GM23338 (cell line): ENCODE results near the gene CPNE5. TPM values are rescaled to one million over a fixed set of nuclear protein-coding genes. Genes with fewer than 3 reads are reported as not detected.

Experiments used
- ATAC-seq: fragments of 200-7000 bp; cut with Tn5 transposase; 3 replicates; pipeline ENCODE4 v1.9.1; 2020
- DNase-seq: peaks from one replicate; pipeline ENCODE4 v3.0.0-alpha.2; 2015; ENCODE audit warnings: low spot score
- H2AFZ ChIP-seq: fragments of 200-600 bp; sonication (generic); 2 replicates; pipeline ENCODE4 v1.8.0; 2016; ENCODE audit warnings: antibody characterized with exemption, mild to moderate bottlenecking, moderate library complexity
- H3F3A ChIP-seq: fragments of 200-600 bp; sonication (generic); replicated peaks from 2 replicates; pipeline ENCODE4 v1.8.0; 2017; ENCODE audit warnings: antibody characterized with exemption, mixed run types, low read depth
- H3K27ac ChIP-seq: fragments of 200-600 bp; sonication (generic); 2 replicates; pipeline ENCODE4 v1.6.1; 2016; ENCODE audit warnings: low read depth
- H3K27me3 ChIP-seq: fragments of 200-600 bp; sonication (generic); 2 replicates; pipeline ENCODE4 v1.8.0; 2016; ENCODE audit warnings: mild to moderate bottlenecking, mixed run types, moderate library complexity; ENCODE audit not compliant: insufficient read depth
- H3K36me3 ChIP-seq: fragments of 200-600 bp; sonication (generic); 2 replicates; pipeline ENCODE4 v1.8.0; 2016; ENCODE audit warnings: mild to moderate bottlenecking; ENCODE audit not compliant: insufficient read depth
- H3K4me1 ChIP-seq: fragments of 200-600 bp; sonication (generic); 2 replicates; pipeline ENCODE4 v1.8.0; 2016; ENCODE audit warnings: mild to moderate bottlenecking, moderate library complexity; ENCODE audit not compliant: insufficient read depth
- H3K4me2 ChIP-seq: fragments of 200-600 bp; sonication (generic); 2 replicates; pipeline ENCODE4 v1.7.1; 2017; ENCODE audit warnings: mixed run types
- H3K4me3 ChIP-seq: fragments of 200-600 bp; sonication (generic); 2 replicates; pipeline ENCODE4 v1.6.1; 2016; ENCODE audit warnings: mixed run types
- H3K79me2 ChIP-seq: fragments of 200-600 bp; sonication (generic); replicated peaks from 2 replicates; pipeline ENCODE4 v1.8.0; 2017; ENCODE audit warnings: mild to moderate bottlenecking; ENCODE audit not compliant: insufficient read depth
- H3K9me2 ChIP-seq: fragments of 200-600 bp; sonication (generic); 2 replicates; pipeline ENCODE4 v1.8.0; 2017; ENCODE audit not compliant: insufficient read depth
- H4K20me1 ChIP-seq: fragments of 200-600 bp; sonication (generic); replicated peaks from 2 replicates; pipeline ENCODE4 v1.8.0; 2017; ENCODE audit warnings: mild to moderate bottlenecking; ENCODE audit not compliant: insufficient read depth
- H3K27ac Mint-ChIP-seq: 2 replicates; pipeline ENCODE4 v1.8.0; 2020; ENCODE audit warnings: inconsistent platforms, mild to moderate bottlenecking, moderate library complexity, mixed read lengths
- H3K27me3 Mint-ChIP-seq: 3 replicates; pipeline ENCODE4 v1.8.0; 2022; ENCODE audit warnings: low read depth, mild to moderate bottlenecking, moderate library complexity, mixed read lengths, inconsistent platforms; ENCODE audit not compliant: insufficient read depth, poor library complexity
- H3K36me3 Mint-ChIP-seq: 3 replicates; pipeline ENCODE4 v1.8.0; 2021; ENCODE audit warnings: low read depth, mild to moderate bottlenecking, inconsistent platforms, moderate library complexity, mixed read lengths
- H3K4me1 Mint-ChIP-seq: 3 replicates; pipeline ENCODE4 v1.8.0; 2020; ENCODE audit warnings: mild to moderate bottlenecking, inconsistent platforms, mixed read lengths
- H3K4me3 Mint-ChIP-seq: 3 replicates; pipeline ENCODE4 v1.8.0; 2021; ENCODE audit warnings: moderate library complexity, mild to moderate bottlenecking, inconsistent platforms, mixed read lengths
- H3K9me3 Mint-ChIP-seq: 3 replicates; pipeline ENCODE4 v1.8.0; 2020; ENCODE audit warnings: moderate library complexity, mild to moderate bottlenecking, inconsistent platforms, mixed read lengths
- CREB1 ChIP-seq: fragments of 250-450 bp; sonication (Bioruptor Pico); IDR thresholded peaks from 2 replicates; pipeline ENCODE4 v1.5.0; 2020; ENCODE audit warnings: low read depth, mild to moderate bottlenecking, moderate library complexity
- CTCF ChIP-seq, 2 experiments: fragments of 200-600 bp in 1 of 2; sonication (generic) in 1 of 2; conservative IDR thresholded peaks; 2 replicates each; pipeline versions ENCODE4 v1.5.1 to v1.6.1; 2016 to 2017; ENCODE audit warnings: antibody characterized with exemption in 2 of 2, low read depth in 2 of 2, mild to moderate bottlenecking in 2 of 2, moderate library complexity in 1 of 2
- ETS1 ChIP-seq: IDR thresholded peaks from 2 replicates; pipeline ENCODE4 v1.6.1; 2016; ENCODE audit warnings: antibody characterized with exemption
- EZH2 ChIP-seq: fragments of 200-600 bp; sonication (generic); IDR thresholded peaks from one replicate; pipeline ENCODE4 v1.8.0; 2017; ENCODE audit warnings: antibody characterized with exemption, mild to moderate bottlenecking, low read depth; ENCODE audit not compliant: unreplicated experiment
- EZH2phosphoT487 ChIP-seq: fragments of 200-600 bp; sonication (generic); IDR thresholded peaks from one replicate; pipeline ENCODE4 v1.8.1; 2018; ENCODE audit warnings: antibody characterized with exemption; ENCODE audit not compliant: unreplicated experiment
- JUNB ChIP-seq: IDR thresholded peaks from one replicate; pipeline ENCODE4 v1.6.1; 2016; ENCODE audit warnings: antibody characterized with exemption; ENCODE audit not compliant: unreplicated experiment
- NANOG ChIP-seq: IDR thresholded peaks from 2 replicates; pipeline ENCODE4 v1.6.1; 2016; ENCODE audit warnings: antibody characterized with exemption, borderline replicate concordance
- POLR2AphosphoS5 ChIP-seq: IDR thresholded peaks from 2 replicates; pipeline ENCODE4 v1.6.1; 2016; ENCODE audit warnings: antibody characterized with exemption, low read depth
- REST ChIP-seq: IDR thresholded peaks from one replicate; pipeline ENCODE4 v1.6.1; 2018; ENCODE audit warnings: antibody characterized with exemption; ENCODE audit not compliant: unreplicated experiment
- STAT1 ChIP-seq: IDR thresholded peaks from one replicate; pipeline ENCODE4 v1.6.1; 2016; ENCODE audit warnings: antibody characterized with exemption; ENCODE audit not compliant: unreplicated experiment
- ZNF114 ChIP-seq: fragments of 250-450 bp; sonication (Bioruptor Pico); IDR thresholded peaks from 2 replicates; pipeline ENCODE4 v1.5.0; 2020; ENCODE audit warnings: mild to moderate bottlenecking, moderate library complexity
- ZNF331 ChIP-seq: fragments of 250-450 bp; sonication (Bioruptor Pico); IDR thresholded peaks from 2 replicates; pipeline ENCODE4 v1.5.0; 2020; ENCODE audit warnings: low read depth, mild to moderate bottlenecking, moderate library complexity
- ZNF462 ChIP-seq: fragments of 250-450 bp; sonication (Bioruptor Pico); IDR thresholded peaks from 2 replicates; pipeline ENCODE4 v1.5.0; 2020; ENCODE audit warnings: mild to moderate bottlenecking, moderate library complexity
- polyA plus RNA-seq: library from polyadenylated mRNA; unstranded; fragments of >200 nt; fragmentation: Nextera tagmentation; extraction: Ambion mirVana; gene quantifications from 2 replicates; pipeline ENCODE4 v1.2.1, GENCODE V29; 2016
- total RNA-seq: library from RNA; depleted of rRNA; stranded (reverse); fragments of >200 nt; shearing (Covaris generic); gene quantifications from 2 replicates; pipeline ENCODE4 v1.2.3, GENCODE V29; 2014

Gene CPNE5
- total and polyA plus RNA-seq, 2 experiments from 2014 or later: 0.14 to 0.42 TPM

GRCh38 chr6:36844232-36845170, 5.3 kb upstream of the CPNE5 start:
- Histone ChIP-seq H4K20me1 (peaks cover 2% of the 10 kb centered on the region; the same call in 1 of the 2 replicates), H3K27me3 (peaks cover 25% of the 10 kb centered on the region), H3K4me1 (peaks cover 19% of the 10 kb centered on the region), H3K36me3 (no peaks in the 10 kb centered on the region; the same call in 1 of the 2 replicates), H2AFZ (no peak overlapping the region), H3K4me2 (no peak overlapping the region), H3K4me3 (no peak overlapping the region), H3K27ac (no peak overlapping the region), H3K9me2 (no peaks in the 10 kb centered on the region), H3F3A (peaks cover 6% of the 10 kb centered on the region), H3K79me2 (no peaks in the 10 kb centered on the region)
- ATAC-seq (no peak), DNase-seq (no peak)
- TF ChIP-seq CTCF (conservative IDR thresholded peaks at IDR 0.05; ENCODE audit: low read depth in 2 of 2) (no peak), EZH2phosphoT487 (no peak), ZNF331 (no peak), NANOG (no peak), JUNB (no peak), ETS1 (no peak), STAT1 (no peak), REST (no peak), ZNF462 (CRISPR knock-in tag) (no peak), EZH2 (no peak), ZNF114 (CRISPR knock-in tag) (no peak), POLR2AphosphoS5 (no peak), CREB1 (CRISPR knock-in tag) (no peak)
- Mint-ChIP-seq H3K36me3 (no peaks in the 10 kb centered on the region), H3K9me3 (no peaks in the 10 kb centered on the region), H3K27ac (peak overlapping the region; percentile 21; the same call in 1 of the 2 replicates), H3K4me3 (no peak overlapping the region), H3K27me3 (peaks cover 31% of the 10 kb centered on the region), H3K4me1 (peaks cover 27% of the 10 kb centered on the region)
